COR-L47 (cell line): ENCODE measurements around the gene LIMS1.
"Not testable (repeated sequence)": the region's sequence is repeated elsewhere in the genome, so short reads cannot be mapped to it uniquely, and the experiment has no call there.

Source experiments
- DNase-seq: peaks from one replicate; lab custom pipeline; 2025; lab: John Stamatoyannopoulos, UW

The LIMS1 gene

GRCh38 chr2:108635630-108636354, 101.5 kb downstream of the LIMS1 start:
- no peak for DNase-seq

DNA sequence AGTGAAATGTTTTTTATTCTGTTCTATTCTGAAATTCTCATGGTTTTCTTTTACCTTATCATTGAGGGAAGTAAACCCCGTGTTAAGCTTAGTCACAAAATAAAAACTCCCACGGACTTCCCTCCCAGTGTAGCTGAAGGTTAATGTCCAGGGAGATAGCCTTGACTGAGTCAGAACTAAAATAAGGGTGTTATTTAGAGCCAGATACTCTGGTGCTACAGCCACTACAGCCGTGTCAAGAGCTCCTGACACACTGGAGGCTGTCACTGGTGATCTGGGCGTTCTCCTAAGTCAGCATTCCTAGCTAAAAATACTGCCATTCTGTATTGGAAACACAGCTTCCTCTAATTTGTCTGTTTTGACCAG, 103.0 kb downstream of the LIMS1 start:
- DNase-seq, result no peak

DNA sequence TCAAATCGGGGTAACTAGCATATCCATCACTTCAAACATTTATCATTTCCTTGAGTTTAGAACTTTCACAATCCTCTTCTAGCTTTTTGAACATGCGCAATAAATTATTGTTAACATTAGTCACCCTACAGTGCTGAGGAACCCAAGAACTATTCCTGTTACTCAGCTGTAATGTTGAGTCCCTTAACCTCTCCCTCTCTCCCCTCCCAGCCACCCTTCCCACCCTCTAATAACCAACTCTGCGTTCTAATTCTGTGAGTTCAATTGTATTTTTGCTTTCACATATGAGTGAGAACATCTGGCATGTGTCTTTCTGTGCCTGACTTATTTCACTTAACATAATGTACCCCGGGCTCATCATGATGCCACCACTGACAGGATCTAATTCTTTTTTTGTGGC, 106.5 kb downstream of the LIMS1 start:
- DNase-seq, result no peak

- DNase-seq, result no peak
These were observed 107.5 kb downstream of the LIMS1 start for GRCh38 chr2:108641756-108642155.

- DNase-seq, result no peak
These were observed 109.1 kb downstream of the LIMS1 start for GRCh38 chr2:108643261-108643849.

DNA sequence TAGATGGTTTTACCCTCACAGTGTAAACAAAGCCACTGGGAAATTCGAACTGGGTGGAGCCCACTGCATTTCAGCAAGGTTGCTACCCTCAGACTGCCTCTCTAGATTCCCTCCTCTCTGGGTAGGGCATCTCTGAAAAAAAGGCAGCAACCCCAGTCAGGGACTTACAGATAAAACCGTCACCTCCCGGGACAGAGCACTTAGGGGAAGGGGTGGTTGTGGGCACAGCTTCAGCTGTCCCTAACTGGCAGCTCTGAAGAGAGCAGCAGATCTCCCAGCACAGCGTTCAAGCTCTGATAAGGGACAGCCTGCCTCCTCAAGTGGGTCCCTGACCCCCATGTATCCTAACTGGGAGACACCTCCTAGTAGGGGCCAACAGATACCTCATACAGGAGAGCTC, 109.6 kb downstream of the LIMS1 start:
- DNase-seq, result not testable (repeated sequence)

GRCh38 chr2:108644446-108644845, 110.2 kb downstream of the LIMS1 start:
- not testable (repeated sequence) for DNase-seq

DNA sequence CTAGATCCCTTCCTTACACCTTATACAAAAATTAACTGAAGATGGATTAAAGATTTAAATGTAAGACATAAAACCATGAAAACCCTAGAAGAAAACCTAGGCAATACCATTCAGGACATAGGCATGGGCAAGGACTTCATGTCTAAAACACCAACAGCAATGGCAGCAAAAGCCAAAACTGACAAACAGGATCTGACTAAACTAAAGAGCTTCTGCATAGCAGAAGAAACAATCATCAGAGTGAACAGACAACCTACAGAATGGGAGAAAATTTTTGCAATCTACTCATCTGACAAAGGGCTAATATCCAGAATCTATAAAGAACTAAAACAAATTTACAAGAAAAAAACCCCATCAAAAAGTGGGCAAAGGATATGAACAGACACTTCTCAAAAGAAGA, 114.5 kb downstream of the LIMS1 start:
- not testable (repeated sequence) for DNase-seq

DNA sequence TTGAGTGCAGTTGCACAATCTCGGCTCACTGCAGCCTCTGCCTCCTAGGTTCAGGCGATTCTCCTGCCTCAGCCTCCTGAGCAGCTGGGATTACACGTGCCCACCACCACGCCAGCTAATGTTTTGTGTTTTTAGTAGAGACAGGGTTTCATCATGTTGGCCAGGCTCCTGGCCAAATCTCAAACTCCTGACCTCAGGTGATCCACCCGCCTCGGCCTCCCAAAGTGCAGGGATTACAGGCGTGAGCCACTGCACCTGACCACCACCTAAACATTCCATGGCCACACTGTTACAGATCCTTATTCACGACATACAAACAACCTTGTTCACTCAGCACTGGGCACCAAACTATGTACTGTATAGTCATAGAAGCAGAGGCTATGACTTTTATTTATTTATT, 116.2 kb downstream of the LIMS1 start:
- DNase-seq, result not testable (repeated sequence)

GRCh38 chr2:108651468-108651867, 117.2 kb downstream of the LIMS1 start:
- DNase-seq, result not testable (repeated sequence)

GRCh38 chr2:108652187-108652931, 118.1 kb downstream of the LIMS1 start:
- not testable (repeated sequence) for DNase-seq

- not testable (repeated sequence) for DNase-seq
These were observed 119.2 kb downstream of the LIMS1 start for GRCh38 chr2:108653425-108653824.

- not testable (repeated sequence) for DNase-seq
These were observed 119.6 kb downstream of the LIMS1 start for GRCh38 chr2:108653849-108654248.

DNA sequence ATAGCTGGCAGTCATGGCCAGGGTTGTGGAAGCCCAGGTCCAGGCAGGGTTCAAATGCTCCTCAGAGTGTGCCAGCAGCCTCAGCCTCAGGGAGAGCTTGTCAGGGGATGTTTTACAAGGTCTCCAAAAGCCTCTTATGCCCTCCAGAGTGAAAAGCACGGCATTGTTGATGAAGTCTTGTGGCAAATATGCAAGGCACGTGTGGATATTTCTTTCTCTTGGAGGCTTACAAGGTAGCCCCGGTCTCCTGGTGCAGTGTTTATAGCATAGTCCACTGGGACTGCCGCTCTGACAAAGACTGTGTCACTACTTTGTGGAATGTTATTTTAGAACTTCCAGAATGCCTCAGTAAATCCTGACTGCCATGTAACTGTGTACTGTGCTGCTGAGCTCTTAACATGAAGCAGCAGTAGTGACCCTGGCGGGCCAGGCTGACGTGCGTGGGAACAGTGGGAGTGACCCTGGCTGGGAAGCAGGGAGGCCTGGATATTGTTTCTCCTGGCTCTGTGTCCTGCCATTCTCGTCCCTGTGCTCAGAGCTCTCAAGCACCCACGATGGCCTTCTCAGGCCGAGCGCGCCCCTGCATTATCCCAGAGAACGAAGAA, 120.4 kb downstream of the LIMS1 start:
- not testable (repeated sequence) for DNase-seq

DNA sequence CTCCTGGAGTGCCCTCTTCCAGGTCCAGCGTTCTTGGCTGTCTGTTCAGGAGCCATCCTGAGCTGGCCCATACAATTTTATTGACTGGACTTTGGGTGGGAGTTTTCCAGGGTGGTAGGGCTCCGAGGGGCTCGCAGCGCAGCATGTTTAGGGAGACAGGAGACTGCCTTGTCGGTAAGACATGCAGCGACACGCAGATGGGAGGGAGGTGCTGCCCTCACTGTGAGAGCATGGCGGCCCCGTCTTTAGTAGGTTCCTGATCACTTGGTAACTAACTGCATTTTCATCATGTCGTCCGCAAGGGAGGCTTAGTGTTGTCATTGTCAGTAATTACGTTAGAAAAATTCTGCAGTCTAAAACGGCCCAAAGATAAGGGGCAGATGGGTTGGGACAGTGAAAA, 121.0 kb downstream of the LIMS1 start:
- DNase-seq, result not testable (repeated sequence)

DNA sequence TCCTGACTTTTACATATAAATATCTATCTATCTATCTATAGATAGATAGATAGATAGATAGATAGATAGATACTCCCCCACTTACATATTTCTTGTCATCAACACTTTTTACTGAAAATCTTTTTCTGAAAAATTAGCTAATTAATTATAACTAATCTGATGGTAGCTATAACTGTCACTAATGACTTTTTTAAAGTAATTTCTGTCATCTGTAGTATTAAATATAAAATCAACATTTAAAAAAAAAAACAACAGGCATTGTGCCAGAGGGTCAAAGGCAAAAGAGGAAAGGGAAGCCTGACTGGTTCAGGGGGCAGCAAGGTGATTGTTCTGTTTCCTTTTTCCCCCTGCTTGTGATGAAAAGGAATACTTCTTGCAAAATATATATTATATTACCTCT, 122.0 kb downstream of the LIMS1 start:
- DNase-seq, result not testable (repeated sequence)

GRCh38 chr2:108657517-108657916, 123.2 kb downstream of the LIMS1 start:
- DNase-seq, result not testable (repeated sequence)

- DNase-seq, result not testable (repeated sequence)
These were observed 124.3 kb downstream of the LIMS1 start for GRCh38 chr2:108658553-108658952.

GRCh38 chr2:108661493-108661892, 127.2 kb downstream of the LIMS1 start:
- DNase-seq, result not testable (repeated sequence)

- not testable (repeated sequence) for DNase-seq
These were observed 127.9 kb downstream of the LIMS1 start for GRCh38 chr2:108662207-108662612.

- DNase-seq, result not testable (repeated sequence)
These were observed 129.1 kb downstream of the LIMS1 start for GRCh38 chr2:108663346-108663745.

GRCh38 chr2:108664089-108664488, 129.8 kb downstream of the LIMS1 start:
- not testable (repeated sequence) for DNase-seq
